Activated T-cell treated with anti-CD3 and anti-CD28 coated beads, Interleukin-2, amount 50 U/mL, for 48 hours (primary cell): ENCODE results near the gene PXDC1.
"Not testable (repeated sequence)": the region's sequence is repeated elsewhere in the genome, so short reads cannot be mapped to it uniquely, and the experiment has no call there.

Experiments used
- DNase-seq, 2 experiments: peaks; one replicate each; pipeline ENCODE4 v3.0.0-alpha.2; 2020

PXDC1 gene

GRCh38 chr6:3782876-3783832, 31.6 kb upstream of the PXDC1 start:
- no peak for DNase-seq

DNA sequence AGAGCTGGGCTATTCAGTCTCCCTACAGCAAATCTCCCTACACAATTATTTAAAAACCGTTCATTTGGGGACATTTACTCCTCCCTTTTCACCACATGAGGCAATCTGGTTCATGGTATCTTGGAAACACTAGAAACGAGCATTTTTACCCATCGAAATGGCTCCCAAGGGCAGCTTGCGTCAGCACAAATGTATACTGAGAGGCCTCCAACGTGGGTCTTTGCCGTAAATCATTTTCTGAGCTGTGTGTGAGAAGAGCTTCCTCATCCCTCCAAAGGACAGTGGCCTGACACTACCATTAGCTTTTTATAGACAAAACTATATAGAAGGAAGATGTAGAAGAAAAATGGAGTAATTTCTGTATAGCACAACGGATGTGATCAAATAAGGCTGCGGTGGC, 30.0 kb upstream of the PXDC1 start:
- no peak for DNase-seq

DNA sequence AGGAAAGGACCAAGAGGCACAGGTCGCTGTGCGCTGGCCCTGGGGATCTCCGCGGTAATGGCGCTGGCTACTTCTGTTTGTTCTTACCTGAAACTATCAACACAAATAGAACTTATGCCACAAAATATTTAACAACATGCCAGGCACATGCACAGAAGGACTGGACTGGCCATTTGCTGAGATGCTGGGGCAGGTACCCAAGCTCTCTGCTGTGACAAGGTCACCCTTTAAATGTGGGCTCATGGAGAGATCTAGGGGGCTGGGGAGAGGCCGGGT, 28.0 kb upstream of the PXDC1 start:
- DNase-seq = no peak

DNA sequence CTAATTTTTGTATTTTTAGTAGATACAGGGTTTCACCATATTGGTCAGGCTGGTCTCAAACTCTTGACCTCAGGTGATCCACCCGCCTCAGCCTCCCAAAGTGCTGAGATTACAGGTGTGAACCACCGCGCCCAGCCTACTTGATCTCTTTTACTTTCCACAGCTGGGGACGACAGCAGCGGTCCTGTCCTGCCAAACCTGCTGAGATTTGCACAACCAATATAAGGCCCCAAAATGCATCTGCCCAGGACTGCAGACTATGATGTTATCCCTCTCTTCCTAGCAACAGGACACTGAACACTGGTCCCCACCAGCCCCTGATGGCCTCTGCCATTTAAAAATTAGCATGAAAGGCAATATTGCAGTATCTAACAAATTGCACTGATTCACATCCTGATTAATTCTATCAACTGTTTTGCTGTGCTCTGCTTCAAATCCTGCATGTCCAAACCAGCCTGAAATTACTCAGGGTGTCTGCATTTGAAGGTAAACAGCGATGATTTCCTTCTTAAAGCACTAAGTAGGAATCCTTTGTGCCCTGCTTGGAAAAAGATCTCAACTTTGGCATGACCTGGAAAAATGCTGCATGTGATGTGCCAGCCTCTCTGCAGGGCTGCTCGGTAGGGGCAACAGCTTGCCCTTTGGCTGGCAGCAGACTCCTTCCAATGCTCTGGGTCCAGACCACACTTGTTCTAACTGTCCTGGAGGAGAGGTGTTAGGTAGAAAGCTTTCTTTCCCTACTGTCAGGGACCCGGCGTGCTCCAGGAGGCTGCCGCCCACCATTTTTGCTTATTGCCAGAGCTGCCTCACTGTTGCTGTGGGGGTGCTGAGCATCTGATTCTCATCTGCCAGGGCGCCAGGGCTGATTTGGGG, 27.4 kb upstream of the PXDC1 start:
- no peak for DNase-seq

GRCh38 chr6:3777730-3778461, 26.4 kb upstream of the PXDC1 start:
- DNase-seq = no peak

DNA sequence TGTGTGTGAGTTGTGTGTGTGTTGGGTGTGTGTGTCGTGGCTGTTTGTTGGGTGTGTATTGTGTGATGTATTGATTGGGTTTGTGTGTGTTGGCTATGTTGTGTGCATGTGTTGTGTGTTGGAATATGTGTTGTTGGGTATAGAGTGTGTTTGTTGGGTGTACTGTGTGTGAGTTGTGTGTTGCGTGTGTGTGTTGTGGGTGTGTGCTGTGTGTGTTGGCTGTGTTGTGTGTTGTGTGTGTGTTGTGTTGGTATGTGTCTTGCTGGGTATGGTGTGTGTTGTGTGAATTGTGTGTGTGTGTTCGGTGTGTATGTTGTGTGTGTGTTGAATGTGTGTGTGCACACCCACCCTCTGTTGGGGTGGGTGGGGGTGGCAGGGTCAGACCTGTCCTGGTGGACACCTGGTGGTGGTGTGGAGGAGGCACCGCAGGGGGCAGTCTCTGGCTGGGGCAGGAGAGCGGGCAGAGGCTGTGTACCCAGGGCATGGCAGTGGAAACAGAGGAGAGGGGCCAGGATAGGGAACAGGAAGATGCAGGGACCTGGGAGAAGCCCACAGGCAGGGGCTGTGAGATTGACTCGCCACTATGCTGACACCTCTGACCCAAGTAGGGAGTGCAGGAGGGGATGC, 25.5 kb upstream of the PXDC1 start:
- no peak for DNase-seq

DNA sequence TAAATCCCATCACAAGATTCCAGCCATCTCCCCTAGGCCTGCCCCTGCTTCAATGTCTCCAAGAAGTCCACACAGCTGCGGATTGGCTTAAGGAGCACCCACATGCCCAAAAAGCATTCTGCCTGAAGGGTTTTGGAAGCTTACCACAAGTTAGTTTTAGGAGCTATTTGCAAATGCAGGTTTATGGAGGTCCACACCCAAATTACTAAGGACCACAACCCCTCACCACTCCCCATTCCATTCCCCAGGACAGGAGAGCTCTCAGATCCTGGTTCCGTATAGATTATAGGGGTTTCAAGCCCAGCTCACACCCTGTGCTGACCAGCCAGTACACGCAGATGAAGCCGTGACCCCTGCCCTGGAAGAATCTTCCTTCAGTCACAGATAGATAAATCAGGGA, 24.3 kb upstream of the PXDC1 start:
- DNase-seq = no peak

DNA sequence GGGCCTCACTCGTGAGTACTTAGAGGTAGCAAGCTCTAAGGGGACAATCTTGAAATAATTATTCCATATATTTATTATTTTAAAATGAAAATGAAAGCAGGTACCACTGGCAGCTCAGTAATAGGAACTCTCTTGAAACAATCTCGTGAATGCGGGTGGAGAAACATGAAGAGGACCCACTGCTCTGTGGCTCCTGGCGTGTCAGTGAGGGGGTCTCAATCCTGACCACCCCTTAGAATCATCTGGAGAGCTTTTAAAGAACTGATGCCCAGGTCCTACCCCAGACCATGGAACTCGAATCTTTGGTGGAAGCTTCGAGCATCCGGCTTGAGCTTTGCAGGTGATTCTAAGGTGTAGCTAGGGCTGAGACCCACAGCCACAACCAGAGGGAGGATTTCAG, 23.9 kb upstream of the PXDC1 start:
- DNase-seq = no peak

DNA sequence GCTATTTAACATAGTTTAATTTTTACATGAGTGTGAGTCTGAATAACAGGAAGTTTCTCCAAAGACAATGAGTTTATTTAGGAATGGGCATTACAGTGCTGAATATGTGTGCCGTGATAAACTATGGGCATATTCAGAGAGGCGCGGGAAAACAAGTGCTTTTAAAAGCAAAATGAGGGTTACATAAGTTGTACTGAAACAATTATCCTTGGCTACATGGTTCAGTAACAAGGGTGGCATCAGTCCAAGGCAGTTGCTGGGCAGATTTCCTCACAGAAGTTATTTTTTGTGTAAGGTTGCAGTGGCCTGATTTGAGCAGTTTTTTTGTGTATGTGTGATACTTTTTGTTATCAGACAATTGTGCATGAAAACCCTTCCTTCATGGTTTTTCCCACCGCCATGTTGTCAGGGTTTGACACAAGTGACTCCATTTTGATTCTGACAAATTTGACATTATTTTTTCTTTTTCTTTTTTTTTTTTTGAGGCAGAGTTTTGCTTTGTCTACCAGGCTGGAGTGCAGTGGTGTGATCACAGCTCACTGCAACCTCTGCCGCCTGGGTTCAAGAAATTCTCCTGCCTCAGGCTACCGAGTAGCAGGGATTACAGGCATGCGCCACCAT, 22.3 kb upstream of the PXDC1 start:
- DNase-seq = no peak

GRCh38 chr6:3772127-3772999, 20.9 kb upstream of the PXDC1 start:
- not testable (repeated sequence) for DNase-seq

GRCh38 chr6:3771407-3772011, 20.0 kb upstream of the PXDC1 start:
- DNase-seq = no peak

DNA sequence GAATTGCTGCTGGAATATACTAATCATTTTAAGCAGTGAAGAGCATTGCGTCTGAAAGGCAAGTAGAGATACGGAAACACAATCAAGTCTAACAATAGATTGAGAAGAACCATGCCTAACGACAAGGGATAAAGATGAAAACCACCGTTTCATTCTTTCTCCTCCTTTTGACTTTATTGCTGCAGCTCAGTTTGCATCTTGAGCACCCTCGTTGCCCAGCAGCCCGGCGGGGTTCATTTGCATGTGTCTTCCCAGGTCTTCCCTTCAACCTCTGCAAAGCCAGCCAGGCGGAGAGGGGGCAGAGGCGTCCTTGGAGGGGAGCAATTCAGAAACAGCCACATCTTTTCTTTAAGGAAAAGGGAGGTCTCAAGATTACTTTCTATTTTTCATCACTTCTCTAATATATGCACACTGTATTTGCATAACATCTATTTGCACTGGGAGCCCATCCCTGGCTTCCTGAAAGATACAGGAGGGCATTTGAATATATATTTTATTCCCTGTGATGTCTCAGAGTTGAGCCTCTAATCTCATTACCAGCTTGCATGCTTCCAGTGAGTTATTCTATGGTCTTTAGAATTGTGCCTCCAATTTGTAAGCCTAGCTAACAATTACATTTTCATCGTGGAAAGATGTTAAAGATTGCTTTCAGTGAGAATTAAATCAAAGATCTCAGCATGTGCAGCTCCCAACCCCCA, 18.7 kb upstream of the PXDC1 start:
- no peak for DNase-seq

DNA sequence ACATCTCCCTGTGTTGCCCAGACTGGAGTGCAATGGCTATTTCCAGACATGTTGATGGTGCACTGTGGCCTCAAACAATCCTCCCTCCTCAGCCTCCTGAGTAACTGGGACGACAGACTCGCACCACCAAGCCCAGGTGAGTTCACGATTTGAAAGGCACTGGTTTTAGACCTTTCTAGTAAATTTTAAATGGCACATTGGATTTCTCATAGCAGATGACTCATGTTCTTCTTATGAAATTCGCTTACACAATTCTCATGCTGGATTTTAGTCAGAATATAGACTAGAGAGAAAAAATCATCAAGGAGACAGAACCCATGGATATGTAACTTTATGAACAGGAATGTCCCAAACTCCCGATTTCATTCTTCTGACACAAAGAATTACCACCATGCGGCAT, 18.1 kb upstream of the PXDC1 start:
- no peak for DNase-seq

DNA sequence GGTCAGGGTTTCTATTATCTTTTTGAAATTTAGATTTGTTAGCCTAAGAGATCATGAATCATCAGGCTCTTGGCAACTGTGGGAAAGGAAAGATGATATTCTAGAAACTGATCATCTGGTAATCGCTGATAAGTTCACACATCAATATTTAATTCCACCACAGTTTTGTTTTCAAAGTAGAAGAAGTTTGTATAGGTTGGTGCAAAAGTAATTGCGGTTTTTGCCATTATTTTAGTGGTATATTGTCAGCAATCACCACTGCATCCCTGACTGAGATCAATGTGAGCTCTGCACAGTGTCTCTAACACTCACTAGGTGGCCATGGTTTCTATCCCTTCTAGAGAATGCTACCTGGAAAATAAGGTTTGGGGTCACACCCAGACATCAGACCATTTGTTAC, 17.0 kb upstream of the PXDC1 start:
- no peak for DNase-seq

- DNase-seq = not testable (repeated sequence)
Measured at GRCh38 chr6:3767483-3767882, 16.0 kb upstream of the PXDC1 start.

GRCh38 chr6:3766214-3766613, 14.7 kb upstream of the PXDC1 start:
- DNase-seq = no peak

DNA sequence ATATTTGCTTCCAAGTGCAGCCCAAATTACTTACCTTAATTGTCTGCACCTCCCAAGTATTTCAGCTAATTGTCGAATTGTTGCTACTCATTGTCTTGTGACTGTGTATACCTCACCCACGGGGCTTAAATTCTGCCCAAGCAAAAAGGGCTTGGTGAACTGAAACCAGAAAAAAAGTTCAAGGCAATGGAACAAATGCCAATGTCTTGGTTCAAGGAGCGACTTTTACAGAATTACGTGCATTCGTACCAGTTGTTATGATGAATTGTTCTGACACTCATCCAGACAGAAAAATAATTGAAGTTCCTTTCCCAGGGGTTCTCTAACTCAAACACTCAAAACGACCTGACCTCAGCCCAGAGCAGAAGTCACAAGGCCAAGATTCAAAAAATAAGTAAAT, 13.9 kb upstream of the PXDC1 start:
- DNase-seq = no peak

- no peak for DNase-seq
Measured at GRCh38 chr6:3764516-3765335, 13.2 kb upstream of the PXDC1 start.

- DNase-seq = no peak
Measured at GRCh38 chr6:3762852-3763251, 11.3 kb upstream of the PXDC1 start.
